HG03469 (cell line): ENCODE measurements around the gene PIP5K1C.

Experiments used
- ATAC-seq: cut with Tn5 transposase; IDR thresholded peaks from one replicate; pipeline ENCODE4 v1.9.1; 2021; ENCODE audit warnings: mild to moderate bottlenecking, moderate library complexity, moderate number of reproducible peaks; ENCODE audit not compliant: unreplicated experiment

PIP5K1C gene

GRCh38 chr19:3614858-3615505, 85.3 kb downstream of the PIP5K1C start:
- ATAC-seq = no peak

- ATAC-seq = no peak
Observed at GRCh38 chr19:3613818-3614661, 86.2 kb downstream of the PIP5K1C start.

- no peak for ATAC-seq
Observed at GRCh38 chr19:3612901-3613741, 87.1 kb downstream of the PIP5K1C start.

- ATAC-seq = no peak
Observed at GRCh38 chr19:3612330-3612729, 87.9 kb downstream of the PIP5K1C start.

- ATAC-seq = no peak
Observed at GRCh38 chr19:3611841-3612240, 88.4 kb downstream of the PIP5K1C start.

GRCh38 chr19:3610745-3611717, 89.2 kb downstream of the PIP5K1C start:
- ATAC-seq = no peak

- no peak for ATAC-seq
Observed at GRCh38 chr19:3609779-3610719, 90.2 kb downstream of the PIP5K1C start.

- ATAC-seq = no peak
Observed at GRCh38 chr19:3608750-3609322, 91.4 kb downstream of the PIP5K1C start.

GRCh38 chr19:3608079-3608641, 92.1 kb downstream of the PIP5K1C start:
- ATAC-seq = no peak

GRCh38 chr19:3607303-3608078, 92.8 kb downstream of the PIP5K1C start:
- no peak for ATAC-seq

GRCh38 chr19:3606690-3607289, 93.5 kb downstream of the PIP5K1C start, which contains the start of gene TBXA2R:
TBXA2R (minus strand) TSS chr19:3606875; CDS start chr19:3600634, 6,241 bp downstream.
- ATAC-seq = no peak

GRCh38 chr19:3606174-3606689, 94.0 kb downstream of the PIP5K1C start:
- no peak for ATAC-seq

- ATAC-seq = no peak
Observed at GRCh38 chr19:3605770-3606169, 94.5 kb downstream of the PIP5K1C start.

- no peak for ATAC-seq
Observed at GRCh38 chr19:3605361-3605760, 94.9 kb downstream of the PIP5K1C start.

- no peak for ATAC-seq
Observed at GRCh38 chr19:3604987-3605343, 95.3 kb downstream of the PIP5K1C start.

GRCh38 chr19:3604227-3604986, 95.9 kb downstream of the PIP5K1C start:
- ATAC-seq = no peak
